Stimulated activated CD4-positive, alpha-beta T cell treated with anti-CD3 and anti-CD28 coated beads, Interleukin-1b, Interleukin-23, amount 100 ng/mL, for 24 hours (primary cell): ENCODE measurements around the gene IL31RA.

ENCODE experiments used
- DNase-seq, 4 experiments: peaks; one replicate each; pipeline ENCODE4 v3.0.0-alpha.2; 2020; ENCODE audit warnings: low read depth in 4 of 4, low spot score in 1 of 4

IL31RA gene

GRCh38 chr5:55858104-55858503 lies 6.9 kb downstream of the IL31RA start:
- no peak for DNase-seq

DNA sequence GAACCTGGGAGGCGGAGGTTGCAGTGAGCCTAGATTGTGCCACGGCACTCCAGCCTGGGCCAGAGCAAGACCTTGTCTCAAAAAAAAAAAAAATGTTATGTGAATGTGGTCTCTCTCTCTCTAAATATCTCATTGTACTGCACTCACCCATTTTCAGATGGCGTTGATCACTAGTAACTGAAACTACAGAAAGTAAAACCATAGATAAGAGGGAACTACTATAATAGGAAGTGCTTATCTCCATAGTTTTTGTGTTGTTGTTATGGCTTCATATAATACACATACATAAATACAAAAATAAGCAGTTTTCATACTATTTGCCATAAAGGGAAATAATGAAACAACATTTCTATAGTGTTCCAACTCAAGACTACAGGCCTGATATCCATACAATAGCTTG lies 9.1 kb downstream of the IL31RA start:
- no peak for DNase-seq

- DNase-seq = no peak
These were observed 9.6 kb downstream of the IL31RA start for GRCh38 chr5:55860709-55861108.

GRCh38 chr5:55864606-55865541 lies 13.7 kb downstream of the IL31RA start:
- no peak for DNase-seq

- DNase-seq = no peak
These were observed 14.7 kb downstream of the IL31RA start for GRCh38 chr5:55865831-55866230.

DNA sequence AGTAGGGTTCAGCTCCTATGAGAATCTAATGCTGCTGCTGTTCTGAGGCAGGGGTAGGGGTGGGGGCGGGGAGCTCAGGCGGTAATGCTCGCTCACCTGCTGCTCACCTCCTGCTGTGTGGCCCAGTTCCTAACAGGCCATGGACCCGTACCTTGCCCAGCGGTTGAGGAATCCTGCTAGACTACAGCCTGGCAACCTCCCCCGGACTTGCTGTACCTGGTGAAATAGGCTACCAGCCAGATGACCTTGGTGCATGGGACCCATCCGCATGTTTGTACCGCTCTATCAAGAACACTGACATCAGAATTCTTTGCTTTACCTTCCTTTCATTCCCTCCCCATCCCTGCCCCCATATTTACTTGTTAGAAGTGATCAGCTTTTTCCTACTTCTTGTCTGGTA lies 15.3 kb downstream of the IL31RA start:
- no peak for DNase-seq

DNA sequence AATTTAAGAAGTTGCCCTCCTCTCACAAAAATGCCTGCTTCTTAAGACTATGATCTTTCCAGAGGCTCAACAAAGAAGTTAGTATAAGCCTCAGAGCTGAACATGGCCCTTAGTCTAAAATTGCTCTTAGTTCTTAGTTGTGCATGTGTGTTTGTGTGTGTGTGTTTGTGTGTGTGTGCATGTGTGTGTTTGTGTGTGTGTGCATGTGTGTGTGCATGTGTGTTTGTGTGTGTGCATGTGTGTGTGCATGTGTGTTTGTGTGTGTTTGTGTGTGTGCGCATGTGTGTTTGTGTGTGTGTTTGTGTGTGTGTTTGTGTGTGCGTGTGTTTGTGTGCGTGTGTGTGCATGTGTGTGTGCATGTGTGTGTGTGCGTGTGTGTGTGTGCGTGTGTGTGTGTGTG lies 15.8 kb downstream of the IL31RA start:
- no peak for DNase-seq

DNA sequence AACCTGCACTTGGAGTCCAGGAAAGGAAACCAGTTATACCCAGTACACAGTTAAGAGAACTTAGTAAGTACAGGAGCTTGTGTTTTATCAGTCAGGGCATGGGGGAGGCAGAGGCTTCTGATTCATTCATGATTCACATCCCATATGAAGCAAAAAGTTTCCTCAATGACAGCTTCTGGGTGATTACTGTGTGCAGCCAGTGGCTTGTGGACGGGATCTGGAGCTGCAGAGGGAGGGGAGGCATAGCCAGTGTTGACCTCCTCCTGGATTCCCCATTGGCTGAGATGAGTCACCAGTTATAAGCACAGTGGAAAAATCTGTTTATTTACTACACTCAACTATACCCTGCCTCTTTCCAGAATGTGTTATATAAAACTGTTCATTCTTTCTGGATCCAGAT lies 17.7 kb downstream of the IL31RA start:
- DNase-seq = peak in 3 of 4 experiments; percentile 10 to 54 (median 29)

GRCh38 chr5:55869847-55870246 lies 18.7 kb downstream of the IL31RA start:
- DNase-seq = no peak

GRCh38 chr5:55873234-55873633 lies 22.1 kb downstream of the IL31RA start:
- DNase-seq = no peak

GRCh38 chr5:55877655-55878054 lies 26.5 kb downstream of the IL31RA start:
- no peak for DNase-seq

DNA sequence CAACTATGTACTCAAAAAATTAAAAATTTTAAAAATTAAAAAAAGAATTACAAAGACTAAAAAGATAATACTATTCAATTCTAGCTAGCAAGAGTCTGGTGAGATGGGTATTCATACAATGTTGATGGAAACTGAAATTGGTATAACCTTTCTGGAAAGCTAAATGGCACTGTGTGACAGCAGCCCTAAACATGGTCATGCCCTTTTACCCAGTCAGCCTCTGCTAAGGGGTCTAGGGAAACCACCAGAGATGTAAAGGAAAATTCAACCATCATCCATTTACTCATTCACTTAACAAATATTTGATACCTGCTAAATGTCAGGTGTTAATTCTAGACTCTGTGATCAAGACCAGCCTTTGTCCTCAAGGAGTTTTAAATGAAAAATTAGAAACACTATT lies 29.3 kb downstream of the IL31RA start:
- DNase-seq = no peak

- no peak for DNase-seq
These were observed 34.2 kb downstream of the IL31RA start for GRCh38 chr5:55885359-55885758.

GRCh38 chr5:55888205-55888604 lies 37.0 kb downstream of the IL31RA start:
- no peak for DNase-seq

DNA sequence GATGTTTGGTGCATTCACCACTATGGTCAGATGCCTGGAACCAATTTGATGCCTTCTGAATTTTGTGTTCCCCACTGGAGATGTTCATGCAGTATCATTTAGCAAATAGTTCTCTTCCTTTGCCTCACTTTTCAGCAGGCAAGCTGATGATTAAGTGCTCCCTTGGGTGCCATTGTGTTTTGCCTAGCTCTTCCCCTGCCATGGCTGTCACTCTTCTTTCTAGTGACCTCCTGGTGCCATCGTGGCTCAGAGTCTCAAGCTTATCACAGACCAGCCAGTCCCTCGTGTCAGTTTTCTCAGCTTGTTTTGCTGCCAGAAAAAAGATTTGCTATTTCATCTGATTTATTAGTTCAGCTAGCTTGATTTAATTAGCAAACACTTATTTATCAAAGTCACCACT lies 41.3 kb downstream of the IL31RA start:
- no peak for DNase-seq

DNA sequence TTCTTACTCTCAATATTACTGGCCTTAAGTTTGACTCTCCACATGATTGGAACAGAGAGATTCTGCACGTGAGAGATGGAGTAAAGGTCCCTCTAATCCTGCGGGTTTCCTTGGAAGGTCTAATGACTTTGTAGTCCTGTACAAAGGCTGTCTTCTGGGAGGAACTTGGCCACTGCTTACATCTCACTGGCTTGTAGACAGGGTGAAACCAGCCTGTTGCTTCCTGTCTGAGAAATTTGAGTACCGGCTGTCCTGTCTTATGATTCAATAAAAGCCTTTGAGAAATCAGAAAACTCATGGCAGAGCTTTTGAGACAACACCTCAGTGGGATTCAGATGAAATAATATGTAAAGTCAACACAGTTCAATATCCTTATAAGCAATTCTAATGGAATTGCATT lies 43.0 kb downstream of the IL31RA start:
- DNase-seq = no peak

DNA sequence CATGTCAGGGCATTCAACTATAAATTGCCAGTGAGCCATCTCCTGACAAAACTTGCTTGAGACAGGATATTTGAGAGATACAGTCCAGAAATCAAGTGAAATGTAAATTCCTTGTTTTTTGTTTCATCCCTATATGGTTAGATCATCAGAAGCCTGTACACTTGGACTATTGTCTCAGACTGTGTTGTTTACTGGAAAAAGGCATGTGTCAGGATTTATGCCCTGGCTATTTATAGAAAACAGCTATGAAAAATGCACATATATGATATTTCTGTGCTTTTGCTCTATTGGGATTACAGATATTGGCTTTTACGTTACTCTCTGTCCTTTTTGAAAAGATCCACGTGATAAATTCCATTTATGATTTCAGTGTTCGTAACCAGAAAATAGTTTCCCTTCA lies 44.2 kb downstream of the IL31RA start:
- no peak for DNase-seq

GRCh38 chr5:55896238-55896637 lies 45.1 kb downstream of the IL31RA start:
- DNase-seq = no peak

DNA sequence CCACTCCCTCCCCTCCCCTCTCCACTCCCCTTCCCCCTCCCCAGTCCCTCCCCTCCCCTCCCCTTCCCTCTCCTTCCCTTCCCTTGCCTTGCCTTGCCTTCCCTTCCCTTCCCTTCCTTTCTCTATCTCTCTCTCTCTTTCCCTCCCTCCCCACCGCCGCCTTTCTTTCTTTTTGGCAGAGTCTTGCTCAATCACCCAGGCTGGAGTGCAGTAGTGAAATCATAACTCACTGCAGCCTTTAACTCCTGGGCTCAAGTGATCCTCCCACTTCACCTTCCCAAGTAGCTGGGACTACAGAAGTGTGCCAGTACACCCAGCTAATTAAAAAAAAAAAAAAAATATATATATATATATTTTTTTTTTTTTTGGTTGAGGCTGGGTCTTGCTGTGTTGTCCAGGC lies 45.5 kb downstream of the IL31RA start:
- DNase-seq = no peak

- DNase-seq = no peak
These were observed 46.2 kb downstream of the IL31RA start for GRCh38 chr5:55897206-55897894.

DNA sequence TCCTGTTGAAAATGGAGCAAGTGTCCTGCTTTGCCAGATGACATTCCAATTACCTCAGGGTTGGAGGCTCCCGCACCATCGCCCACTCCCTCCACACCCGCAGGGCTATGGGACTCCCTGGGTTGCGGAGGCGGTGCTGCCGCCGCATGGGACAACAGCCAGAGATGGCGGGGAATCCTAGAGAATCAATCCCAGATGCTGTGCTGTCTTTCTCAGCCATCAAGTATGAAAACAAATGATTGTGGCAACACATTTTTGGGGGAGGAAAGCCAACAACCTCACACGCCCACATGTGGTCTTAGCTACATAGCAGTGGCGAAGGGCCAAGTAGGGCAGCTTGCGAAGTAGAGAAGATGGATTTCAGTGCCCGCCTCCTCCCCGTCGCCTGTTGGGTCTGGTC lies 46.7 kb downstream of the IL31RA start:
- DNase-seq = no peak

GRCh38 chr5:55899344-55899743 lies 48.2 kb downstream of the IL31RA start:
- DNase-seq = no peak
